C1 segment of cervical spinal cord (tissue), 14 donors: ENCODE results near the gene SLC8A2.

Source experiments
- DNase-seq, 14 donors: peaks; one replicate each; lab custom pipeline; 2025; lab: John Stamatoyannopoulos, UW

SLC8A2 gene

DNA sequence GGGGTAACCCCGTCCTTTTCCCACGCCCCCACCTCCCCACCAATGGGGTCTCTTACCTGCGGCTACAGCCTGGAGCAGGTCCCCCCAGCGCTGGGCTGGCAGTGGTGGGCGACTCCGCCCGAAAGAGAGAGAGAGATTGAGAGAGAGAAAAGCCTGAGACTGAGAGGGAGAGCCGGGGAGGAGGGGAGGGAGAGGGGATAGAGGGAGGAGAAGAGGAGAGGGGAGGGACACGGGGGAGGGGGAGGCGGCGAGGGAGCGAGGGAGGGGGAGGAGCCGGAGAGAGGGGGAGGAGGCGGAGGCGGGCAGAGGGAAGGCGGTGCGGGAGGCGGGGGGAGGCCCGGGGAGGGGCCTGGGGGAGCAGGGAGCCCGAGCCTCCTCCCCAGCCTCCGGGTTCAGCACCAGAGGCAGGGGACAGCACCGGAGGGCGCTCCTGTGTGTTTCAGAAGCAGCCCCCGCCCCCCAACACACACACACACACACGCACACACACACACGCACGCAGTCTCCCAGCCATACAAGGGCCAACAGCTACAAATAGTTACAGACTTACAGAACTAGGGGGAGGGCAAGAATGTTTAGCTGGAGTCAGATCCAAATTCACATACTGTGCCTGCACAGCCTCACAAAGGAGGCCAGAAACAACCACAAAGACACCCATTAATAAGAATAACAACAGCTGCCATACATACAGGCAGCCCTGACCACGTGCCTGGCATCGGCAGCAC lies at the start of gene SLC8A2:
Gene SLC8A2, minus strand, starts transcription at position 161 of the 725 bp plus-strand sequence. CDS start 5,490 bp downstream, outside the sequence.
- DNase-seq = peak in 7 of 14 donors; percentile 10 to 92 (median 29)

DNA sequence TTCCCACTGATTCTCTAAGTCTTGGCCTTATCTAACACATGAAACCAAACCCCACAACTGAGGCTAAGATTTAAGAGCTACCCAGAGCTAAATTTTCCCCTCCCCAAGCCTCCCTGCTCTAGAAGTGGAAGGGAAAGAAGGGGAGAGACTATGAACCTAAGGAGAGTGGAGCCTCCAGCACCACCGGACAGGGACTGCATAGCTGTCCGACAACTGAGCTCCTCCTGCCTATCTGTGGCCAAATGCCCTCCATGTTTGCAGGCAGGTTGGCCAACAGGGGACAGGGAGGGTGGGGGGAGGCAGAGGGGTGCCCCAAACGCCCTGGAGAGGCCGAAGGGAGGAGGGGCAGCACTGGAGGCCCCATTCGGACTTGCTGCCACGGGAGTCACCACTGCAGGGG lies 49.1 kb upstream of the SLC8A2 start:
- DNase-seq = no peak

- no peak for DNase-seq
Measured at GRCh38 chr19:47520343-47520806, 48.7 kb upstream of the SLC8A2 start.

- no peak for DNase-seq
Measured at GRCh38 chr19:47518854-47519253, 47.2 kb upstream of the SLC8A2 start.

GRCh38 chr19:47518139-47518538 lies 46.4 kb upstream of the SLC8A2 start:
- DNase-seq = no peak

GRCh38 chr19:47514869-47515588 lies 43.3 kb upstream of the SLC8A2 start, which contains the start of gene NAPA:
TSS of gene NAPA (minus strand) at chr19:47515063. CDS start at chr19:47514940, 123 bp downstream.
- DNase-seq = peak; percentile 99 to 100 (median 100)

DNA sequence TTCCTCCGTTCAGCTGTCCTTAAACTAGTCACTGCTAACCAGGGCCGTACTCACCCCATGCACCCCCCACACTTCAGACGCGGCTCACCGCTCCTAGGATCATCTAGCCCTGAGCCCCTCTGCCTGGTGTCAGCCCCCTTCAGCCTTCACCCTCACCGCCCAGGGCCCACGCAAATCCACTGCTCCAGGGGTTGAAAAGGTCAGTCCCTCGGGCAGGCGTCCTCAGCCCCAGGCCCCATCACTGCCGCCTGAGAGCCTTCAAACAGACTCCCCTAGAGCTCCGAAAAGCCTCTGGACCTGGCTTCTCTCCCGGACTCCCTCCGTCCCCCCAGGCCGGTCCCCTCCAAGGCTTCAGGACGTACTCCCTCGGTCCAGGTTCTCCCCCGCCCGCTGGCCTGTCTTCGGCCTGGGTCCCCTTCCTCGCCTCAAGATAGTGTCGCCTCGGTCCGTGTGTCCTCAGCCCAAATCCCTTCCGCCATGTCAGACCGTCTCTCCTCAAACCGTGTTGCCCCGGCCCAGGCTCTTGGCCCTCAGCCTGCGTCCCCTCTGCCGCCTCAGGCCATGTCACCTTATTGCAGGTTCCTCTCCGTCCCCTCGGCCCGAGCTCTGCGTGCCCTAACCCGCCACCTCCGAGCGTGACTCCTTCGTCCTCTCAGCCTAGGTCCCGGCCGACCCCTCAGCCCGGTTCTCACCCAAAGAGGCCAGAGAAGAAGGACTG lies 42.6 kb upstream of the SLC8A2 start:
- peak in 2 of 14 donors; percentile 57 to 62 for DNase-seq

DNA sequence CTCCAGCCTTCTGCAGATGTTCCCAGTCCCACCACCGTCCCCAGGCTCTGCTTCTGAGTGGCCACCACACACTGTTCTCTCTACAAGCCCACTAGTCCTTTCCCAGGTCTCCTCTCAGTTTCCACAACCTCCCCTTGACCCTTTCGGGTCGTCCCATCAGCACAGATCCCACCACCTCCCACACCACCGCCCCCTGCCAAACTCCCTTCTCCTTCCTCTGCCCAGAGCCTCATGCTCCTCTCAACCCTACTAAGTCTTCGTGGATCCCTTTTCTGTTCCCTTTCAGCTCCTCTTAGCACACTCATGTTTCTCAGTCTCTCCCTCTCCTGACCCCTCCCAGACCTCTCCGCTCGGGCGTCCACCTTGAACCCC lies 41.2 kb upstream of the SLC8A2 start:
- DNase-seq = no peak

- no peak for DNase-seq
Measured at GRCh38 chr19:47512183-47512947, 40.7 kb upstream of the SLC8A2 start.

DNA sequence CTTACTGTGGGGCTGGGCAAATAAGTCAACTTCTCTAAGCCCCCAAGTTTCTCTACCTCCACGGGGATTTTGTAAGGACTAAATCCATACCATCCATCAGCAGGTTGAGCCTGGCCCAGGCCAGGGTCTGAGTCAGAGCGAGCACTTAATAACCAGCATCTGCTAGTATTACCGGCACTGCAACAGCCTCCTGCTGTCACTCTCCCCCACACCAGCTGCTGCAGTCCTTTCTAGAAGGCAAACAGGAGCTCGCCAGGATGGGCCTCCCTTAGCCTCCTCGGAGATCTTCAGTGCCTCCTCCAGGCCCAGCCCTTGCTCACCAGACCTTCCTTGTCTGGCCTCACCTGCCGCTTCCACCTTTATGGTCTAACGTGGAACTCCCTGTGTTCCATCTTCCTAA lies 40.0 kb upstream of the SLC8A2 start:
- peak in 1 of 14 donors; percentile 78 for DNase-seq

DNA sequence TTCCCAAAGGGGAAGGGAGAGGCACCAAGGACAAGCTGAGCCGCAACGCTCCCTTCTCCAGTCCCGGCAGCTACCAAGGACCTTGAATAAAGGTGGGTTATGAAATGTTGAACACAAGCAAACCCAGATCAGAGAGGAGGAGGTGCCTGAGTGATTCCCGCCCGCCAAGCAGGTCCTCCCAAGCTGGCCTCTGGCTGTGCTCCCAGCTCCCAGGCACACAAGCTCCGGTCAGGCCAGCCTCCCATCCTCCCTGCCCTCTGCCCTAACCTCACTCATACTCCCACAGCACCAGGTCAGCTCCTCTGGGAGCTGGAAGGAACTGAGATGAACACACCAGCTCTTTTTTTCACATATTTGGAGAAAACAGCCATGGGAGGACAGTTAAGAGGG lies 39.4 kb upstream of the SLC8A2 start:
- peak in 1 of 14 donors; percentile 77 for DNase-seq

DNA sequence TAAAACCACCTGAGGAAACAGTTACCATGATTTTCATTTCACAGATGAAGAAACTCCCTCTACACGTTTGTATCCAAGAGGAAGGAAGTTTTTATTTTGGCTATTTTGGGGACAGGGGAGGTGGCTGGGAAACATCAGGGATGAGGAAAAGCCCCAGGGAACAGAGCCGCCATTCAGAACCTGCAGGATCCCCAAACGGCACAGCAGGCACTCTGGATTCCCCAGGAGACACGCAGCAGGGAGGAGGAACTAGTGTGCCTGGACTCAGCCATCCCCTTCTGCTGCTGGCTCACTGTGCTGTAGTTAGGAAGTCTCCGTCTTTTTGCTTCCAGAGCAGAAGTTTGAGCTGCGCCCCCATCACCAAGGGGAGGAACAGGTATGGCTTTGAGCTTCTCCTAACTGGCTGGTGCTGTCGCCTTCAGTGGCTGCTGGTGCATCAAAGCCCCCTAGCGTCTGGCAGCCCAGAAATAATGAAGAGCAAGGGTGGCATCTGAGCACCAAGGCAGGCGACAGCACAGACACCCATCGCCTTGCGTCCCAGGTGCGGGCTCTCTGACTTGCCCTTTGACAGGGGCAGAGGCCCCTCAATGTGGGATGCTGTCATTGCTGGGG lies 38.9 kb upstream of the SLC8A2 start:
- peak in 1 of 14 donors; percentile 77 for DNase-seq

DNA sequence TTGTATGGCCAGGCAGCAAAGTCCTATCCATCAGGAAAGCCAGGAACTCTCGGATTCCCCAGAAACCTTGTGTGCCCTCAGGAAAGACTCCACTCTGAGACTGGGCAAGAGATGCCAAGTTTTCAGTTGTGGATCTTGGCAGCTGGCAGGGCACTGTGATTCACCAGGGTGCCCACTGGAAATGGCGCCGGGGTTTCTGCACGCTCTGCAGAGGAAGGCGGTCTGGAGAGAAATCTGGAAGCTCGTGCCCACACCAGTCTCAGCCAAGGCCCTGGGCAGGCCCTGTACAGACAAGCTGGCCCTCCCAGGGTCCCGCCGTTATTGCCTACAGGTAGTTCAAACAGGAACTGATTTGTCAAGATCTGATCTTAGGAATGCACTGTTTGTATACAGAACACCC lies 38.3 kb upstream of the SLC8A2 start:
- DNase-seq = peak in 7 of 14 donors; percentile 13 to 71 (median 29)

DNA sequence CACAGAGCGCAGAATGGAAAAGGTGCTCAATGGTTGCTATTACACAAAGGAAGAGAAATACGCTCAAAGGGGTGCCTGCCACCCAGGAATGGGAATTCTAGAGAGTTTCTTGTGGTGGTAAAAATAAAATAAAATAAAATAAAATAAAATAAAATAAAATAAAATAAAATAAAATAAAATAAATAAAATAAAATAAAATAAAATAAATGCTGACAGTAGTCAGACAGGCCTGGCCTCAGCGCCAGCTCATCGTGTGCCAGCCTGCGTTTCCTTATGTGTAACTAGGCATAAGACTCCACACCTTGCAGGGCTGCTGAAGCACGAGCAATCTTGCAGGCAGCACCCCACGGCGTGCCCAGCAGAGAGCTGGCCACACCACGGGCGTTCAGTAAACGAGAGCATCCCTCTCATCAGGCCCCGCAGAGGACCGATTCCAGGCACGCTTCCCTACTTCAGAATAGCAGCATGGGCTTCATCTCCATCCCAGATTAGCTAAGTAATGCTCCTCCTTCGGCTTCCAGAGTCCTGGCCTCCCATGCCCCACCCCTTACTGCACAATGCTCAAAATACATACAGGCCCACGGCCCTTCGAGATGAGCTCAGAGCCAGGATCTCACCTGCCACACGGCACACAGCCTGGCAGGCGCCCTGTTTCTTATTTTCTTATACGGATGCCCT lies 37.6 kb upstream of the SLC8A2 start:
- peak in 1 of 14 donors; percentile 73 for DNase-seq

DNA sequence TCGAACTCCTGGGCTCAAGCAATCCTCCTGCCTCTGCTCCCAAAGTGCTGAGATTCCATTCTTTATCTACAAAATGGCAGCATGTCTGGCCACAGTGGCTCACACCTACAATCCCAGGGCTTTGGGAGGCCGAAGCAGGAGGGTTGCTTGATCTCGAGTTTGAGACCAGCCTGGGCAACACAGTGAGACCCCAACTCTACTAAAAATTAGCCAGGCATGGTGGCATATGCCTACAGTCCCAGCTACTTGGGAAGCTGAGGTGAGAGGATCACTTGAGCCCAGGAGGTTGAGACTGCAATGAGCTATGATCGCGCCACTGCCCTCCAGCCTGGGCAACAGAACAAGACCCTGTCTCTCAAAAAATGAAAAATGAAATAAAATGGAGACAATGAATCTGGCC lies 37.0 kb upstream of the SLC8A2 start:
- DNase-seq = no peak

GRCh38 chr19:47507924-47508553 lies 36.3 kb upstream of the SLC8A2 start:
- peak in 3 of 14 donors; percentile 8 to 90 (median 31) for DNase-seq

DNA sequence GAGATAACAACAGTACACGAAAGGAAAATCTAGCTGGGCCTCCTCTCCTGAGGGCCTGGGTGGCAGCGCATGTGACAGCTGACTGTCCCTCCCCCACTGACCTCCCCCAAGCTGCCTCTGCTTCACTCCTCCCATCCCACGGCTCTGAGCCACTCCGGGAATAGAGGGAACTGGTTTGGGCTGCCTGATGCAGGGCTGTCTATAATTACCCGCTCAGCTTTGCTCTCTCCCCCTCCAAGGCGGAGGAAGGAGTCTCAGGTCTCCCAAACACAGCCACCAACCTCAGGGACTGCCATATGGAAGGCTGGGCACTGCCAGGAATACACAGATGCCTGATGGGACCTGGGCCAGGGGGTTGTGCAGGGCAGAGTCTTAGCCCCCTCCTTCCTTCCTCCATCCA lies 35.3 kb upstream of the SLC8A2 start:
- DNase-seq = peak in 7 of 14 donors; percentile 17 to 94 (median 30)

GRCh38 chr19:47506459-47506858 lies 34.8 kb upstream of the SLC8A2 start:
- peak in 4 of 14 donors; percentile 12 to 61 (median 16) for DNase-seq

- no peak for DNase-seq
Measured at GRCh38 chr19:47505506-47505905, 33.8 kb upstream of the SLC8A2 start.

DNA sequence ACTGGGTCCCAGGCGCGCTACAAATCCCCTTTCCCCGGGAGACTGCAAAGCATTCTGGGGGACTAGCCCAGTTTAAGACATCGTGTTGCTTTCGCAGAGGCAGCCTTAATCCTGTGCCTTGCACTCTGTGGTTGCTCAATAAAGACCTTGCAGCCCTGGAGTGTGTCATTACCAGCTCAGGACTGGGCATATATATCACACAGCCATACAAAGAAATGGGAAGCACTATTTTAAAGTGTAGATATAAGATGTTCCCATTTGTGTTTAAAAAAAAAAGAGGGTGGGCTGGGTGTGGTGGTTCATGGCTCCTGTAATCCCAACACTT lies 32.1 kb upstream of the SLC8A2 start:
- no peak for DNase-seq
